ENCODE data around the gene KRTAP12-4.
"Not testable (repeated sequence)": the region's sequence is repeated elsewhere in the genome, so short reads cannot be mapped to it uniquely, and the experiment has no call there.

The KRTAP12-4 gene, protein sequence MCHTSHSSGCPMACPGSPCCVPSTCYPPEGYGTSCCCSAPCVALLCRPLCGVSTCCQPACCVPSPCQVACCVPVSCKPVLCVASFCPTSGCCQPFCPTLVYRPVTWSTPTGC

DNA sequence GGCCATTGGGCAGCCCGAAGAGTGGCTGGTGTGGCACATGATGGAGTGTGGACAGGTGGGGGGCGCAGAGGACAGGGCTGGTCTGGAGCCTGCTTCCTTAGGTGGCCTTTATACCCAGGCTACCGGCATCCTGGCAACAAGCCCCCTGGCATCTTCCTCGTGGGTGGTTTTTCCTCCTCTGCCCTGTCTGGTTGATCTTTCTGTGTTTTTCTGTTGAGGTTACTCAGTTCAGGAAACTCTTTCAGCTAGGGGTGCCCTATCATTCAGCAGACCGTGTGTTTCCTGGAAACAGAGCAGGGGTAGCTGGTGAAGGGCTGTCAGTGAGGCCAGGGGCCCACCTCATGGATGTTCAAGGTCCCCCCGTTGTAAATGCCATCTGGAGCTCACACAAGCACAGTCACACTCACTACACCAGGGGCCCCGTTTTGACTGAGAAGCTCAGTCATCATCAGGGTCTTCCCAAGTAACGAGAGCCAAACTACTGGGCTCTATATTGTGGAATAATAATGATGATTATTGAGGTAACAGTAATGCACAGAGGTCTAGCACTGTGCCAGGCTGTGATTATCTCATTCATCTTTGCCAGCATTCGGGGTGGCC is at the start of gene KRTAP12-4:
Gene KRTAP12-4, minus strand, starts transcription at position 84 of the 600 bp plus-strand sequence. Its CDS starts 45 bp downstream, at position 39.
- DNase-seq (ENCODE audit: low spot score): no peak

DNA sequence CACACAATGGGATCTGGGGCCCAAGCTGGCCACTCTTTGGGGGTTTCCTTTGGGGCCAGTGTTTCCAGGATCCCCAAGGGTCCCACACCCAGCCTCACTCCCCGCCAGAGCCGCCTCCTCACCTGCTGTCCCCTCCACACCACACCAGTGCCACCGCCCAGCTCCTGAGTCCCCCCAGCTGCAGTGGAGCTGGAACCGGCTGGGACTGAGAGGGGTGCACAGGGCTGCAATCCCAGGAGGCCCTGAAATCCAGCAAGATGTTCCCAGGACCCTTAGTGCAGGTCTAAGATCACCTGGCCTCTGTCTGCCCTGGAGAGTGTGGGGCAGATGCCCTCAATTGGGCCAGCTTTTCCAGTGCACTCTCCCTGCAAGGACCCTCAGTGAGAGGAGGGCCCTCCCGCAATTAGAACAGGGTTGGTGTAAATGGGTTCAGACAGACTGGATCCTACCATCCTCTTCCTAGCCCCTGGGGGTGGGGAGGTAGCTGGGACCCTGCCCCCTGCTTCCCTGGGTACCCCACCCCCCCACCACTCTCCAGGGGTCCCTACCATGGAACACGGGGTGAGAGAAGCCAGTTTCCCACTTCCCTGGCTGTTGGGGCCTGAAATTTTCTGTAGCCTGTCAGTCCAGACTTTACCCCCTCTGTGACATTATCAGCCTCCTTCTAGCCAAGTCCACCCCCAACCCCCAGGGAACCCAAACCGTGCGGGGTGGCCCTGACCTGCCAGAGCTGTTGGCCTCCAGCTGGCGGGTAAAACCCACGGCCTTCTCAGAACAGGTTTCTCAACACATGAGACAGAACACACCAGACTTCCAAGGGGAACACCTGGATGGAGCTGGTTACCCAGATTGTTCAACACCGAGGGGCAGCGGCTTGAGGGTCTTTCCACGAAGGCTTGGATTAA is 49.5 kb upstream of the KRTAP12-4 start:
- no peak for DNase-seq (ENCODE audit: low spot score)

GRCh38 chr21:44702973-44703730 is 48.7 kb upstream of the KRTAP12-4 start:
- DNase-seq (ENCODE audit: low spot score): no peak

DNA sequence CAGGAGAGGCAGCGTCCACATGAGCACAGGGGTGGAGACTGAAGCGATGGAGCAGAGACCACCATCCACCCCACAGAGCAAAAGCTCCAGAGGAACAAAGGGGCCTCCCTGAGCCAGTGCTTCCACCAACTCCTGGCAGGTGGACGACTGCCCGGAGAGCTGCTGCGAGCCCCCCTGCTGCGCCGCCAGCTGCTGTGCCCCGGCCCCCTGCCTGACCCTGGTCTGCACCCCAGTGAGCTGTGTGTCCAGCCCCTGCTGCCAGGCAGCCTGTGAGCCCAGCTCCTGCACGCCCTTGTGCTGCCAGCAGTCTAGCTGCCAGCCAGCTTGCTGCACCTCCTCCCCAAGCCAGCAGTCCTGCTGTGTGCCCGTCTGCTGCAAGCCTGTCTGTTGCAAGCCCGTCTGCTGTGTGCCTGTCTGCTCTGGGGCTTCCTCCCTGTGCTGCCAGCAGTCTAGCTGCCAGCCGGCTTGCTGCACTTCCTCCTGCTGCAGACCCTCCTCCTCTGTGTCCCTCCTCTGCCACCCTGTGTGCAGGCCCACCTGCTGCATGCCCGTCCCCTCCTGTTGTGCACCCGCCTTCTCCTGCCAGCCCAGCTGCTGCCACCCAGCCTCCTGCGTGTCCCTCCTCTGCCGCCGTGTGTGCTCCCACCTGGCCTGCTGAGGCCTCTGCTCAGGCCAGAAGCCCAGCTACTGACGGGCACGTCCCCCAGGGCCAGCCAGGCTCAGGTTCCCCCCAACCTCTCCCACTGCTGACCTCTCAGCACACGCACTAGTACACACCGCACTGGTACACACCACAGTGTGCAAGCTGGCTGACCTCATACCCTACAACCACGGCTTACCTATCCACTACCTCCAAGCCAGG is 47.9 kb upstream of the KRTAP12-4 start:
- no peak for DNase-seq (ENCODE audit: low spot score)

GRCh38 chr21:44701541-44701940 is 47.1 kb upstream of the KRTAP12-4 start:
- DNase-seq (ENCODE audit: low spot score): no peak

GRCh38 chr21:44701023-44701400 is 46.6 kb upstream of the KRTAP12-4 start:
- no peak for DNase-seq (ENCODE audit: low spot score)

- no peak for DNase-seq (ENCODE audit: low spot score)
Observed at GRCh38 chr21:44700101-44701022, 45.9 kb upstream of the KRTAP12-4 start.

GRCh38 chr21:44699502-44700001 is 45.1 kb upstream of the KRTAP12-4 start:
- DNase-seq (ENCODE audit: low spot score): no peak

GRCh38 chr21:44697811-44698734 is 43.6 kb upstream of the KRTAP12-4 start:
- DNase-seq (ENCODE audit: low spot score): no peak

DNA sequence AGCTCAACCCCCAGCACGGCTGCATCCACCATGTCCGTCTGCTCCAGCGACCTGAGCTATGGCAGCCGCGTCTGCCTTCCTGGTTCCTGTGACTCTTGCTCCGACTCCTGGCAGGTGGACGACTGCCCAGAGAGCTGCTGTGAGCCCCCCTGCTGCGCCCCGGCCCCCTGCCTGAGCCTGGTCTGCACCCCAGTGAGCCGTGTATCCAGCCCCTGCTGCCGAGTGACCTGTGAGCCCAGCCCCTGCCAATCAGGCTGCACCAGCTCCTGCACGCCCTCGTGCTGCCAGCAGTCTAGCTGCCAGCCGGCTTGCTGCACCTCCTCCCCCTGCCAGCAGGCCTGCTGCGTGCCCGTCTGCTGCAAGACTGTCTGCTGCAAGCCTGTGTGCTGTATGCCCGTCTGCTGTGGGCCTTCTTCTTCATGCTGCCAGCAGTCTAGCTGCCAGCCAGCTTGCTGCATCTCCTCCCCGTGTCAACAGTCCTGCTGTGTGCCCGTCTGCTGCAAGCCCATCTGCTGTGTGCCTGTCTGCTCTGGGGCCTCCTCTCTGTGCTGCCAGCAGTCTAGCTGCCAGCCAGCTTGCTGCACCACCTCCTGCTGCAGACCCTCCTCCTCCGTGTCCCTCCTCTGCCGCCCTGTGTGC is 42.8 kb upstream of the KRTAP12-4 start, which contains the start of gene KRTAP10-12:
Gene KRTAP10-12, plus strand, starts transcription at position 1 of the 639 bp plus-strand sequence. Its CDS starts 30 bp downstream, at position 31.
- not testable (repeated sequence) for DNase-seq (ENCODE audit: low spot score)

DNA sequence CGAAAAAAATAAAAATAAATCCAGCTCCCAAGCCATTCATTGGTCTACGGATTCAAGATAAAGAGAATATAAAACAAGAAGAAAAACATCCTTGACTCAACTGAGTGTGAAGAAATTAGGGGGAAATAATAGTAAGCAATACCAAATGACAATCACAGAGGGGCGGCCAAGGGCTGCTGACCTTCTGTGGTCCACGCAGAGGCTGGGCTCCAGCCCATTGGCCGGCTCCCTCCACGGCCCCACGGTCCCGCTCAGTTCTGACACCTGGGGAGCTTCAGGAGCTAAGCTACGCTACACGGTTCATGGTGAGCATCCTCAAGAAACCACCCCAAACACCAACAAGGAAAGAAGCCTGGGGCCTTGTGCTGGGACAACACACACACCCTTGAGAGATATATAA is 42.1 kb upstream of the KRTAP12-4 start:
- no peak for DNase-seq (ENCODE audit: low spot score)

GRCh38 chr21:44695641-44696040 is 41.2 kb upstream of the KRTAP12-4 start:
- no peak for DNase-seq (ENCODE audit: low spot score)

DNA sequence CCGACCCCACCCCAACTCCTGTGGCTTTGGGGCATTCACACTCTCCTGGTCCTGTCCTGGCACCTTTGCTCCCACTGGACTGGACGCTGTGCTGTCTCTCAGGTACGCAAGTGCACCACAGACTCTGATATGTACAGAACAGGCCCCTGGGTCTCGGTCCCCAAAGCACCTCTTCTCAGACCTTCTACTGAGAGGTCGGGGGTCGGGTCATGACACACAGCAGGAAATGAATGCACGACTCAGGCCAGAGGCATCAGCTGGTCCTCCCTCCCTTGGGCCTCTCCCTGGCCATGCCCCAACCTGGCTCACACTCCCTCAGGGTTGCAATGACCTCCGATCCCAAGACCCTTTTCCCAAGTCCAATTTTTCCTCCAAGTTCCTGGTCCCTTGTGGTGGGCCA is 40.7 kb upstream of the KRTAP12-4 start:
- no peak for DNase-seq (ENCODE audit: low spot score)

- DNase-seq (ENCODE audit: low spot score): no peak
Observed at GRCh38 chr21:44694776-44695175, 40.3 kb upstream of the KRTAP12-4 start.

- DNase-seq (ENCODE audit: low spot score): no peak
Observed at GRCh38 chr21:44692798-44693512, 38.5 kb upstream of the KRTAP12-4 start.

GRCh38 chr21:44691686-44692085 is 37.2 kb upstream of the KRTAP12-4 start:
- DNase-seq (ENCODE audit: low spot score): no peak

GRCh38 chr21:44689740-44690139 is 35.3 kb upstream of the KRTAP12-4 start:
- DNase-seq (ENCODE audit: low spot score): not testable (repeated sequence)

GRCh38 chr21:44687671-44688070 is 33.2 kb upstream of the KRTAP12-4 start:
- DNase-seq (ENCODE audit: low spot score): no peak

Data from hematopoietic multipotent progenitor cell treated with erythropoietin and hydrocortisone succinate and interleukin-3 and kit ligand, for 17 days (in vitro differentiated cells).